HG03558 (cell line): ENCODE measurements around the gene PHACTR3.

ENCODE experiments used
- ATAC-seq: cut with Tn5 transposase; IDR thresholded peaks from one replicate; pipeline ENCODE4 v1.9.1; 2021; ENCODE audit warnings: moderate number of reproducible peaks; ENCODE audit not compliant: unreplicated experiment; ENCODE audit errors: extremely low read depth

PHACTR3 gene

DNA sequence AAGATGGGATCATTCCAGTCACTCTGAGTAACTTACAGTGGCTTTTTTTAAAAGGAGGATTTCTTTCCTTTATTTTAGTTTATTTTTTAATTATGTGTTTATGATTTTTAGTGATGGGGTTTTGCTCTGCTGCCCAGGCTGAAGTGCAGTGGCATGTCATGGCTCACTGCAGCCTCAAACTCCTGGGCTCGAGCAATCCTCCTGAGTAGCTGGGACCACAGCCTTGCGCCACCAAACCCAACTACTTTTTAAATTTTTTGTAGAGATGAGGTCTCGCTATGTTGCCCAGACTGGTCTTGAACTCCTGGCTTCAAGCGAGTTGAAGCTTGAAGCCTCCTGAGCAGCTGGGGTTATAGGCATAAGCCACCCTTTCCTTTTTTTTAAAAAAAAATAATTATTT is 31.8 kb upstream of the PHACTR3 start:
- ATAC-seq = no peak

DNA sequence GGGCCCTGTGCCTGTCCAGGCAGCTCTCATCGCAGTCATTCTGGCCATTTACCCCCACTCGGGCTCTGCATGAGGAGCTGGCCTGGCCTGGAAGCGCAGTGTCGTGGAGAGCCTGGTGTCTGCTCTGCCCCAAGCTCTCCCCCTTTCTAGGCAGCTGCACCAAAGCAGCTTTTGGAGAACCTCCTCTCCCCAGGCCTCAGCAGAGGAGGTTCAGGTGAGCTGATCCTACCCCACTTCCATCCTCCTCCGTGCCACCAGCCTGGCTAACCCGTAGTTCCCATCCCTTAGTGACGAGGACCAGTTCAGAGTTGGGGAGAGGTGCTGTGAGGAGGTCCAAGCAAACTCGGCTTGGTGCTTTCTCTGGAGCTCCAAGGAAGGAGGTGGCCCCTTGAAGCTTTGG is 30.5 kb upstream of the PHACTR3 start:
- ATAC-seq = no peak

DNA sequence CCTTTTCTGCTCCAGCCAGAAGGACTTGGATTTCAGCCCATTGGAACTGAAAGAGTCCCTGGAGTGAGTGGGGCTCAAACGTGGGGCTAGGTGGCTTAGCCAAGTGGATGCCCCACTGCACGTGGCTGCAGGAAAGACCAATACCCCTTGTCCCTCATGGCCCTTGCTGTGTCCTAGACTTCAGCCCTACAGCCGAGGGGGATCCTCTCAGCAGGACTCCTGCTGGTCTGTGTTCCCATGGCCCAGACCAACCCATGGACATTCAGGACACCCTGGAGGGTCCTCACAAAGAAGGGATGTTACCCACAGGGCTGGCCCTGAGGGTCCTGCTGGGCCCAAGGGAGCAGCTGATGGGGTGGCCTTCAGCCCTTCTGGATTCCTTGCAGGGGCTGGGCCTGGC is 30.0 kb upstream of the PHACTR3 start:
- ATAC-seq = no peak

DNA sequence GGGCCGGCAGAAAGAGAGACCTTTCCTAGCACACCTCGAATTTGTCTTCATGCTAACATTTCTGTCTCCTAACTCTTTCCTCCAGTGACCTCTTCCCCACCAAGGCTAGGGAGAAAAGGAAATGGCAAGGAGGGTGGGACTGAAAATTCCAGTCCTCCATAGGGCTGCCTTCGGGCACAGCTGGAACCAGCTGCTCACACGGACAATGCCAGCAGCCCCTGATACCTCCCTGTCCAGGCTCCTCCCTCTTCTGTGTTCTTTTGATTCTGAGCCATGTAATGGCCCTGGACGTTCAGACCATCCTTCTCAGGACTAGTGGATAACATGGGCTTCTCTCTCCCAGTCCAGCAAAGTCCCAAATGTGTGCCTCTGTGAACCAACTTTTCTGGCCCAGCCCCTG is 29.1 kb upstream of the PHACTR3 start:
- no peak for ATAC-seq

DNA sequence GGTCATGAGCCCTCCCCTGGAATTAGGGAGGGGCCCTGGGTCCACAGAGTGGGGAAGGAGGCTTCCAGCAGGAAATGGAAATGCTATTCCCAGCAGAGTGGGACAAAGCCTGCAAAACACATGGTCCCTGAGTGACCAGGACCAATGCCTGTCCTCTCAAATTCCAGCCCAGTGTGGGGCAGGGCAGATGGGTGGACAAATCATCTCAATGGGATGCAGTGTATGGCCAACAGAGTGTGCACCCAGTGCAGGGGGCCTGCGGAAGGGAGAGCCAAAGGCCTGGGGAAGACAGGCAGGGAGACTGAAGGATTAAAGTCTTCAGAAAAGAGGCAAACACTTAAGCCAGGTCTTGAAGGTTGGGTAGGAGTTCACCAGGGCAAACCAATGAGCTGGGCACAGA is 28.7 kb upstream of the PHACTR3 start:
- ATAC-seq = no peak

DNA sequence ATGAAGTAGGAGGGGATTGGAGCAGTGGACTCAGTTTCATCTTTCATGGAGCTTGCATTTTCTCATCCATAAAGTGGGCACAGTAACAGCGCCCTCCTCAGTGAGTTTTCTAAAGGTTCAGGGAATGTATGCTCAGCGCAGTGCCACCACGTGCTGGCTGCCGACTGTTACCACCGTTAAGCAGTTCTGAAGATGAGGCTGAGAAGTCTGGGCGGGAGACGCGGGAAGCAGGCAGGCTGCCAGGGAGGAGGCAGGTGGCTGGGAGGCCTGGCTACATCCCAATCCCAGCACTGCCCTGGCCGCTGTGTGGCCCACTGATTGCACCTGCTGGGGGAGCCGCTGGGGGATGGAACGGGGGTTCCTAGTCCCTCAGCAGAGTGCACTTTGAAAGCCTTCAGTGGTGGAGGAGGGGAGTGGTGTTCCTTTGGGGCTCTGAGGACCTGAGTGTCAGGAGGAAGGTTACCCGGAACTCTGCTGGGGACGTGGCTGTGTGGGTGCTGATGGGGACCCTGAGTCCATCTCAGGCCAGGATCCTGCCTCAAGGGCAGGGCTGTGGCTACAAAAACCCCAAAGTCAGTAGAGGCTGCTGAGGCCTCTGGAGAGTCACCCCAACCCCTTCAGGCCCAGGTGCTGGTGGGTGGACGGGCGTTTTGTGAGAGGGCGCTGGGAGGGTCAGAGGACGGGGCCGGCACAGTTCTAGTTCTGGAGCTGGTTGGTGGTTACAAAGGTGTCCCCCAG is 28.0 kb upstream of the PHACTR3 start:
- no peak for ATAC-seq

DNA sequence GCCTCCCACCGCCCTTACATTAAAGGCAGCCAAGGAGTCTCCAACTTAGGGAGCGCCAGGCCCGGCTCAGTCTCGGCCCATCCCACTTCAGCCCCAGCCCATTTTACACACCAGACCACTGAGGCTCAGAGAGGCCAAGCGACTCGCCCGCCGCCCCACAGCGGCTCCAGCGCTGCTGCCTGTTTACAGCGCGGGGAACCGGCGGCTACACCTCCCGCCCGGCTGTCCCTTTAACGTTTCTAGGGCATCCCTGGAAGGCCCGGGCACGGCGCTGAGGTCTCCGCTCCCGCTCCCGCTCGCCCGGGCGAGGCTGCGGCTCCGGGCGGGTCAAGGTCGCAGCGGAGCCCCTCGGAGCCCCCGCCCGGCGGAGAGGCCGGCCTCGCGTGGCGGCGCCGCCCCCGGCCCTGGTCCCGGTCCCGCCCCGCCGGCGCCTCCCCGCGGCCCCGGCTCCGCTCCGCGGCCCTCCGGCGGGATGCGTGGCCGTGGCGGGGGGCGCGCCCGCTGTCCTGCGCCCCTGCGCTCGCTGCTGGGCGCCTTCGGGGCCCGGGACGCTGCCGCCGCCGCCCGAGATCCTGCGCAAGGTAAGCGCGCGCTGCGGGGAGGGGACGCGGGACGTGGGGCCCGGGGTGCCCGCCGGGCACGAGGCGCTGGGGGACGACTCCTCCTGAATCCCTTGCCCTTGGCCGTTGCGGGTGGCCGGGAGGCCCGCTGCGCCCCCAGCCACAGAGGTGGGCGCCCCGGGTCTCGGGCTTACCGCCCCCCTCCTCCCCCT is 27.1 kb upstream of the PHACTR3 start:
- ATAC-seq = no peak

DNA sequence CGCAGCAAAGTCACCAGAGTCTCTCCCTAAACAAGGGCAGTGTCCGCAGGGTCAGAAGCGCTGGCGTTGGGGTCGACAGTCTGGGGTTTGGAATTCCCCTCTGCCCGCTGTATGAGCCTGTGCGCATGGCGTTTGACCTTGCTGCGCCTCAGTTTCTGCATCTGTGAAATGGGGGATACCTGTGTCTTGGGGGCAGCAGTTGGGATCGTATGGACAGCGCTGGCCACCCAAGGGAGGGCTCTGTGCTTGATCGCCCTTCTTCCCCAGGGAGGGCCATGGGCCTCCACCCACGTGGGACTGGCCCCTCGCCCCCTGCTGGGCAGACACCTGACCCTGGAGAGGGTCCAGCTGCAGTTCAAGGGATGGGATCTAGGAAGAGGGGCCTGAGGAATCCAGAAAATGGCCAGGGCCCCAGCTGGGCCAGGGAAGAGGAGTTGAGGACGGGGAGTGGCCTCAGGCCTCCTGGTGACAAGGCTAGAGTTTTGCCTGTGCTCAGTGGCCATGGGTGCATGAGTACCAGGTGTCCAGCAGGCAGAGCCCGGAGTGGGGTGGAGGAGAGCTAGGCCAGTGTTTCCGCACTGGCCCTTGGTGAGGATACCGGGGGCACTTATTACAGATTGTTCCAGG is 26.4 kb upstream of the PHACTR3 start:
- ATAC-seq = no peak

DNA sequence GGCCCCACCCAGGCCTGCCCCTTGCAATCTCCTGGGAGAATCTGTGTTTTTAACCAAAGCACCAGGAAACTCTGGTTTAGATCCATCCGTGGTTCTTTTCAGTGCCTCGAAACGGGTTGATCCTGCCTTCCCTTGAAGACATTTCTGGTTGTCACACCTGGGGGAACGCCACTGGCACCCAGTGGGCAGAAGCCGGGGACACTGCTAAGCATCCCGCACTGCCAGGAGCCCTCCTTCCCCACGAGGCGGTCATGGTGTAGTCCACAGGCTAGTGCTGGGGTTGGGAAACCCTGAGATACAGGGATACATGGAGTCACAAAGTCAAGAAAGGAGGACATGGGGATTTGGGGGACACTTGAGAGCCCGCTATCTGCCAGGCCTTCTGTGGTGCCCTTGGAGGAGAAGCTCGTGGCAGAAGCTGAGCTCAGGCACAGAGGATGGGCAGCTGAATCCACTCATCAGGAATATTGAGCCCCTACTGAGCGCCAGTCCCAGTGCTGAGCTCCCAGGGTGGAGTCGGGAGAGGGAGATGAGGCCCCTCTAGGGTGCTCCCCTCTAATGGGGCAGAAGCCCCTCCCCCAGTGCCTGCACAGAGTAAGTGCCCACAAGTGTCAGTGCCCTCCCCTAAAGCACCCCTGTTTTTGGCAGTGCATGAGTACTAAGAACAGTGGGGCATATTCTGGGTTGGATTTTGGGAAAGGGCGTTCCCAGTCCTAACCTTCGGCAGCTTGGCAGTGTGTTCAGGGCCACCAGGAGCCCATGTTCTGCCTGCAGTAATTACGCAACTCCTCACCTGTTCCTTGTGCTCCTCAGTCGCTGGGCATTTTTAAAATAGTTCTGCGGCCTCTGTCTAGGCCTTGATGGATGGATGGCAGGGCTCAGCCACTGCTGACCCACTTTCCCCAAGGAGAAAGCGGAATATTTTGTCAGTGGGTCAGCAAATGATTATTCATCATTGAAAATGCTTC is 25.6 kb upstream of the PHACTR3 start:
- no peak for ATAC-seq

DNA sequence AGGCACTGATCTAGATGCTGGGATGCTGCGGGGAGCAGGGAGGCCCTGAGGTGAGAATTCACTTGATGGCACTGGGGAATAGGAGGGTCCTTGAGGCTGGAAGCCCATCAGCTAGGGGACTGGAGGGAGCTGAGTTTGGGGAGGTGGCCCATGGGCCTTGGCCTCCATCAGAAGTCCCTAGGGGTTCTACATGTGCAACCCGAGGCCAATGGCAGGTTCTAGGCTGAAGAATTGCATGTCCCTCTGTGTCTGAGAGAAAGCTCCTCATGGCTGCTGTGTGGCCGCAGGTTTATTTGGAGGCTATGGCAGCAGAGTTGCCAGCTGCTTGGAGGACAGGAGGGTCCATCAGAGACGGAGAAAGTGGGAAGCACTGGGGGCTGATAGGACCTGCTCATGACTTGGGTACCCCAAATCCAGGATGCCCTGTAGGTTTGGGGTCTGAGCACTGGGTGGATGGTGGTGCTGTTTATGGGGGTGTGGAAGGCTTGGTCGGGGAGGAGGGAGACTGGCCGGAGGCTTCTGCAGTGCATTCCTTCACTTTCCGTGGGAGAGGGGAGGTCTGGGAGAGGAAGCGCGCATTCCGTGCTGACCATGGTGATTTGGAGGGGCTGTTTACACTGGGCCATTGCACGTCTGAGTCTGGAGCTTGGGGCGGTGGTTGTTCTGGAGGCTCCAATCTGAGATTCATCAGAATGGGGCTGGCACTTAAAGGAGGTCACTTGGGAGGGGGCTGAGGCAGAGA is 24.8 kb upstream of the PHACTR3 start:
- no peak for ATAC-seq

DNA sequence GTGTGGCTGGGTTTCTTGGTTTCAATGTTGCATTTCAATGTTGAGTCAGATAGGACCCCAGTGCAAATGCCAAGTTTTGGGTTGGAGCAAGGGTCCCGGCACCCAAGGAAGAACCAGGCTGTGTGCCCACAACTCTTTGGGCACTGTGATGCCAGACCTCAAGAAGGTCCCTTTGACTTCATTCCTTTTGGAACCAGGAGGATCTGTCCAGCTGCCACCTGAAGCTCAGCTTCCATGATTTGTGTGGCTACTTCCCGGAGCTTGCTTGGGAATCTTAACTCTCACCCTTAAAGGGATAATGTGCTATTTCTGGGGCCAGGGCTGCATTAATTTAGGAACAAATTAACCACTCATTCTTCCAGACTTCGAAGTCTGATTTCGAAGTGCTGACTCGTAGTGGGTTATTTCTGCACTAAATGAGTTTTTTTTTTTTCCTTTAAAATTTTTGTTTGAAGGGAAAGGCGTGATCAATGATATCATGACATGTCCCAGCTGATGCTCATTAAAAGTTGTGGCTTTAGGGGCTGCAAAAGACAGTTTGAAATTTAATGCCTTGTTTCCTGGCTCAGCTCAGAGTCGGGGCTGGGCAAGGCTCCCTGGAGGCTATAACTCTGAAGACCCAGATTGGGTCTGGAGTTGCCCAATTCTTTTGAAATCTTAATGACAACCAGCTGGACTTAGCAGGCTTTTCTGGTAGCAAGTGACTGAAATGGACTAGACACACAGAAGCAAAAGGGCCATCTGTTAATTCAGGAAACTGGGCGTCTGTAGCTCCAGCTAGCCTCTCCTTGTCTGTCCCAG is 24.0 kb upstream of the PHACTR3 start:
- ATAC-seq = no peak

DNA sequence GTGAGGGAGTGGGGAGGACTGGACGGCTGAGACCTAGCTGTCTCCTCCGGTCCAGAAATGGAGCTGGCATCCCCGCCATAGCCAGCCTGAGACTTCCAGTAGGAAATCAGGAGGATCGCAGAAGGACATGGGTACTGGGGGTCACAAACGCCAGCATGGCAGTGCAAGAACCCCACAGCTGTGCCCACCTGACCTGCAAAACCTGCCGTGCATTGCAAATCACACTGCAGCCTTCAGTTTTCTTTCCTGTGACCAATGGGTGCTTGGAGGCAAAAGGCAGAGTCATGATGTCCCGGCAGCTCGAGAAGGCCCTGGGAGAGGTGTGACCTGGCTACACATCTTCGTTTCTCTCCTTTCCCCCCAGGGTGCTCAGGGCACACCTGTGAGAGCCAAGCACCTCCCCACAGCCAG is 23.3 kb upstream of the PHACTR3 start:
- ATAC-seq = no peak

DNA sequence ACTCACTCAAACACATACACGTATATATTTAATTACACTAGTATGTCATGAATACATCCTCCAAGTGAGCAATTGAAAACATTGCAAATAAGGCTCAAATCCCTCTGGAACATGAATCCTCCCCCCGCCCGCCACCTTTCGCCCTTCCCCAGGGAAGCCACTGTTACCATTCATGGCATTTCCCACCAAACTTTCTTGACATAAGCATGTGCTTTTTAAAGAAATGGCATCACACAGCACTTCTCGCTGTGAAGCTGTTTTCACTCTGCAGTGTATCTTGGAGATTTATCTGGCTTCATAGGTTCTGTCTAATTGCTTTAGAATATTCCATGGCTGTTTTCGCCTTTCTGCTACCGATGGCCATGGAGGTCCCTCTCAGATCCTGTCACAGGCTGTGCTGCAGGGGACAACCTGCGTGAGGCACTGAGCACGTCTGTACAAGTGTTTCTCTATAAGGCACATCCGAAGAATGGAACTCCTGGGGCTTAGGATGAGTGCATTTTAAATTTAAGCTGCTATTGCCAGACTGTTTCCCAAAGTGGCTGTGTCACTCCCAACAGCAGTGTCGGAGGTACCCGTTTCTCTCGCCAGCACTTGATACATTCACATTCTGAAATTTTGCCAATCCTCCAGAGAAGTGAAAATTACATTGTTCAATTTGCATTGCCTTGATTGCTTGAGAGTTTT is 22.2 kb upstream of the PHACTR3 start:
- ATAC-seq = no peak

DNA sequence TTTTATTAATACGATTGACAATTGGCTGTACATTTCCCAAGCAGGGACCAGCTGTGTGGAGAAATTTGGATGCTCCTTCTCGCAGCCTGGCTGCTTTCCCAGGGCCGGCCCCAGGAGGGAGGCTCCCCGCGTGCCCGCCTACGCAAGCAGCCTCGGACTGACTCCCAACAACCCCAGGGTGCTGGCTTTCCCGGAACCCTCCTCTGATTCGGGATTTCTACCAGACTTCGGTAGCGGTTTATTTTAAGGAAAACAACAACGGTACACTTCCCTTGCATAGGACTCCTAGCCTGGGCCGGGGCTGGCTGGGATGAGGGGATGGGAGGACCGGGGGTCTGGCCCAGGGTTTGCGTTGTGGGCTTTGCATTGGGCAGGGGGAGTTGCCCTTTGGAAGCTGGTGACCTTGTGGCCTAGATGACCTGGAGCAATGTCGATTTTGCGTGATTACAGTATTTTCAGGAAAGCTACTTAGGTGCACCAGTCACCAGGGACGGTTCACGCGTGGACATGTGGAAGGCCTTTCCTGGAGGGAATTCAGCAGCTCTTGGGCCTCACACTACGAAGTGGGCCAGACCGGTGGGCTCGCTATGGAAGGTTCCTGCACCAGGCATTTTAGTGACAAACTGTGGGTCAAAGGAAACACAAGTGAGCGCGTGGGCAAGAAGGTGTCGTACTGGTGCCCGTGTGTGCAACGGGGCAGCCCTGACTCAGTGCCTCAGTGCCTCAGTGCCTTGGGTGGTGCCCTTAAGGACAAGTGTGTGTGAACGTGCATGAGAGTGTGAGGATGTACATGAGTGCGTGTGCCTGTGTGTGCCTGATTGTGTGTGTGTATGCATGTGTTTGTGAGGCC is 20.7 kb upstream of the PHACTR3 start:
- ATAC-seq = no peak

DNA sequence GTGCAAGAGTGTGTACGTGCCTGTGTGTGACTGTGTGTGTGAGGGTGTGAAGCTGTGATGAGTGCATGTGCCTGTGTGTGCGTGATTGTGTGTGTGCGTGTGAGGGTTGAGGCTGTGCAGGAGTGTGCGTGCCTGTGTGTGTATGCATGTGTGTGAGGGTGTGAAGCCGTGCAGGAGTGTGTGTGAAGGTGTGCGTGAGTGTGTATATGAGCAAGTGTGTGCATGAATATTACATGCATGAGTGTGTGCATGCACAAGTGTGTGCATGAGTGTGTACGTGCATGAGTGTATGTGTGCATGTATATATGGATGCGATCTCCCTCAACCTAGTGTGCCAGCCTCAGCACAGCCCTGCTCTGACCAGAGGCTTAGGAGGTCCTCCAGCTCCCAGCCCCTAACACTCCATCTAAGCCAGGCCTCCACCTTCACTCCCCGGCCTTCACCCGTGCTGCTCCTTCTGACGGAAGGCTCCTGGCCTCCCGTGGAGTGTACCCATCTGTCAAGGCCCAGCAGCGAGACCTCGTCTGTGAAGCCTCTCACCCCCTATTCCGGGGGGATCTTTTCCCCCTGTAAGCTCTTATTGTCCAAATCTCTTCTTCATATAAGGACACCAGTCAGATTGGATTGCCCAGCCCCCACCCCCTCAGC is 19.9 kb upstream of the PHACTR3 start:
- ATAC-seq = no peak

DNA sequence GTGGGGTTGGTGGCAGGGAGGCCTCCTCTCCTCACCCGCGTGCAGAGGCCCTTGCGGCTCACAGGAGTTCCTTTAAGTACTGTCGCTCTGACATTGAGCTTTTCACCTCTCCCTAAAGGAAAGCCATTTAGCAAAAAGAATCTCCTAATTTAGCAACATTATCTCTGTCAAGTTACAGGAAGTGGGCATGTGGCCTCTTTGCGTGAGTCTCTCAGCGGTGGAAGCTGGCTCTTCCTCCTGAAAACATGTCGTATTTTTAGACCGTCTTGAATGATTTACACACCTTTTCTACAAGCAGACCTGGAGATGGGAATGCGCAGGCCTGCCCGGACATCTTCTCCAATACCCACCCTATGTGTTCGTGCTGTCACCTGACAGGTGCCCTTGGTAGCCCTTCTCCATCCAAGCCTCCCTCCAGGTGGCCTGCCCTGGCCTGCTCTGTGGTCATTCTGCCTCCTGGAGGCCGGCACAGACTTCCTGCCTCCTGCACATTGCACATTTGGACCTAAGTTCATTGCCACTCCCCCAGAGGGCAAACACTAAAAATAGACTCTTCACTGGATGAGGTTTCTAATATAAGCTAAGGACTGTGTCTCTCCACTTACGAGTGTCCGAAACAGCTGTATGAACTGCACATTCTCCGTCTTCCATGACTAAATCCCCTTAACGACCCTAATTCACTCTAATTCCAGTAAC is 18.5 kb upstream of the PHACTR3 start:
- ATAC-seq = no peak
